Activated naive CD8-positive, alpha-beta T cell (primary cell): Measurements from ENCODE around the gene CIT.

Experiments used
- H3K27ac Mint-ChIP-seq: one replicate; pipeline ENCODE4 v1.8.0; 2021; ENCODE audit warnings: mixed read lengths
- H3K27me3 Mint-ChIP-seq: one replicate; pipeline ENCODE4 v1.8.0; 2021; ENCODE audit warnings: mixed read lengths
- H3K36me3 Mint-ChIP-seq: one replicate; pipeline ENCODE4 v1.8.0; 2021; ENCODE audit warnings: mixed read lengths
- H3K4me1 Mint-ChIP-seq: one replicate; pipeline ENCODE4 v1.8.0; 2021; ENCODE audit warnings: low read depth, mixed read lengths
- H3K4me3 Mint-ChIP-seq: one replicate; pipeline ENCODE4 v1.8.0; 2021; ENCODE audit warnings: mild to moderate bottlenecking, mixed read lengths
- H3K9me3 Mint-ChIP-seq: one replicate; pipeline ENCODE4 v1.8.0; 2021; ENCODE audit warnings: low read depth, mixed read lengths

Gene CIT

GRCh38 chr12:119681111-119681510 lies 196.0 kb downstream of the CIT start:
- Mint-ChIP-seq H3K27ac (no peak overlapping the region), H3K4me1 (peaks cover 8% of the 10 kb centered on the region), H3K36me3 (no peaks in the 10 kb centered on the region), H3K27me3 (no peaks in the 10 kb centered on the region), H3K9me3 (no peaks in the 10 kb centered on the region), H3K4me3 (no peak overlapping the region)

- no peaks in the 10 kb centered on the region for H3K9me3 Mint-ChIP-seq
- no peaks in the 10 kb centered on the region for H3K27me3 Mint-ChIP-seq
- no peak overlapping the region for H3K27ac Mint-ChIP-seq
- H3K4me3 Mint-ChIP-seq, result no peak overlapping the region
- no peaks in the 10 kb centered on the region for H3K36me3 Mint-ChIP-seq
- peaks cover 8% of the 10 kb centered on the region for H3K4me1 Mint-ChIP-seq
These were observed 197.6 kb downstream of the CIT start for GRCh38 chr12:119679490-119679889.

GRCh38 chr12:119679081-119679480 lies 198.0 kb downstream of the CIT start:
- Mint-ChIP-seq H3K36me3 (no peaks in the 10 kb centered on the region), H3K9me3 (no peaks in the 10 kb centered on the region), H3K27ac (no peak overlapping the region), H3K27me3 (no peaks in the 10 kb centered on the region), H3K4me3 (no peak overlapping the region), H3K4me1 (peaks cover 10% of the 10 kb centered on the region)

- no peaks in the 10 kb centered on the region for H3K9me3 Mint-ChIP-seq
- no peak overlapping the region for H3K27ac Mint-ChIP-seq
- peaks cover 15% of the 10 kb centered on the region for H3K4me1 Mint-ChIP-seq
- no peaks in the 10 kb centered on the region for H3K27me3 Mint-ChIP-seq
- no peak overlapping the region for H3K4me3 Mint-ChIP-seq
- no peaks in the 10 kb centered on the region for H3K36me3 Mint-ChIP-seq
These were observed 198.7 kb downstream of the CIT start for GRCh38 chr12:119678459-119678858.

- no peaks in the 10 kb centered on the region for H3K27me3 Mint-ChIP-seq
- H3K4me3 Mint-ChIP-seq, result no peak overlapping the region
- H3K36me3 Mint-ChIP-seq, result peaks cover 4% of the 10 kb centered on the region
- no peak overlapping the region for H3K27ac Mint-ChIP-seq
- peaks cover 25% of the 10 kb centered on the region for H3K4me1 Mint-ChIP-seq
- H3K9me3 Mint-ChIP-seq, result no peaks in the 10 kb centered on the region
These were observed 200.5 kb downstream of the CIT start for GRCh38 chr12:119676573-119676972.

GRCh38 chr12:119676022-119676421 lies 201.1 kb downstream of the CIT start:
- Mint-ChIP-seq H3K27me3 (no peaks in the 10 kb centered on the region), H3K9me3 (no peaks in the 10 kb centered on the region), H3K36me3 (peaks cover 4% of the 10 kb centered on the region), H3K27ac (peak overlapping the region; percentile 28), H3K4me3 (no peak overlapping the region), H3K4me1 (peaks cover 30% of the 10 kb centered on the region)

GRCh38 chr12:119674560-119674959 lies 202.6 kb downstream of the CIT start:
- Mint-ChIP-seq H3K36me3 (peaks cover 8% of the 10 kb centered on the region), H3K4me1 (peaks cover 45% of the 10 kb centered on the region), H3K27me3 (no peaks in the 10 kb centered on the region), H3K4me3 (no peak overlapping the region), H3K27ac (peak overlapping the region; percentile 79), H3K9me3 (no peaks in the 10 kb centered on the region)

- peaks cover 8% of the 10 kb centered on the region for H3K36me3 Mint-ChIP-seq
- H3K27me3 Mint-ChIP-seq, result no peaks in the 10 kb centered on the region
- H3K27ac Mint-ChIP-seq, result peak overlapping the region; percentile 79
- no peaks in the 10 kb centered on the region for H3K9me3 Mint-ChIP-seq
- H3K4me3 Mint-ChIP-seq, result peak overlapping the region; percentile 38
- peaks cover 47% of the 10 kb centered on the region for H3K4me1 Mint-ChIP-seq
These were observed 203.5 kb downstream of the CIT start for GRCh38 chr12:119673634-119674033.

GRCh38 chr12:119672194-119672593 lies 204.9 kb downstream of the CIT start:
- Mint-ChIP-seq H3K9me3 (no peaks in the 10 kb centered on the region), H3K4me3 (no peak overlapping the region), H3K4me1 (peaks cover 55% of the 10 kb centered on the region)

GRCh38 chr12:119671070-119671469 lies 206.1 kb downstream of the CIT start:
- H3K27ac Mint-ChIP-seq, result peak overlapping the region; percentile 64
- H3K27me3 Mint-ChIP-seq, result no peaks in the 10 kb centered on the region
- H3K36me3 Mint-ChIP-seq, result peaks cover 8% of the 10 kb centered on the region
- H3K9me3 Mint-ChIP-seq, result no peaks in the 10 kb centered on the region
- H3K4me3 Mint-ChIP-seq, result peak overlapping the region; percentile 82
- H3K4me1 Mint-ChIP-seq, result peaks cover 66% of the 10 kb centered on the region

More at GRCh38 chr12:119672194-119672593, 204.9 kb downstream of the CIT start:
- peak overlapping the region; percentile 79 for H3K27ac Mint-ChIP-seq
- no peaks in the 10 kb centered on the region for H3K27me3 Mint-ChIP-seq
- peaks cover 8% of the 10 kb centered on the region for H3K36me3 Mint-ChIP-seq

GRCh38 chr12:119669744-119670472 lies 207.2 kb downstream of the CIT start:
- Mint-ChIP-seq H3K9me3 (no peaks in the 10 kb centered on the region), H3K4me1 (peaks cover 75% of the 10 kb centered on the region), H3K4me3 (peak overlapping the region; percentile 82), H3K36me3 (peaks cover 8% of the 10 kb centered on the region), H3K27ac (peak overlapping the region; percentile 70), H3K27me3 (no peaks in the 10 kb centered on the region)

- peak overlapping the region; percentile 94 for H3K4me3 Mint-ChIP-seq
- H3K9me3 Mint-ChIP-seq, result no peaks in the 10 kb centered on the region
- no peaks in the 10 kb centered on the region for H3K27me3 Mint-ChIP-seq
- peaks cover 8% of the 10 kb centered on the region for H3K36me3 Mint-ChIP-seq
- H3K4me1 Mint-ChIP-seq, result peaks cover 66% of the 10 kb centered on the region
- H3K27ac Mint-ChIP-seq, result peak overlapping the region; percentile 93
These were observed 208.7 kb downstream of the CIT start for GRCh38 chr12:119668324-119668841.

GRCh38 chr12:119667577-119668323 lies 209.4 kb downstream of the CIT start, which contains the start of gene PRKAB1:
TSS of gene PRKAB1 (plus strand) at chr12:119668133. CDS start at chr12:119668245, 112 bp downstream.
- Mint-ChIP-seq H3K36me3 (peaks cover 8% of the 10 kb centered on the region), H3K27me3 (no peaks in the 10 kb centered on the region), H3K27ac (peak within 1 kb of the TSS; percentile 93), H3K4me3 (peak within 1 kb of the TSS; percentile 94), H3K9me3 (no peaks in the 10 kb centered on the region), H3K4me1 (peaks cover 60% of the 10 kb centered on the region)

GRCh38 chr12:119666900-119667576 lies 210.1 kb downstream of the CIT start:
- H3K27me3 Mint-ChIP-seq, result no peaks in the 10 kb centered on the region
- peaks cover 54% of the 10 kb centered on the region for H3K4me1 Mint-ChIP-seq
- H3K36me3 Mint-ChIP-seq, result peaks cover 4% of the 10 kb centered on the region
- H3K4me3 Mint-ChIP-seq, result peak overlapping the region; percentile 94
- peak overlapping the region; percentile 80 for H3K27ac Mint-ChIP-seq
- H3K9me3 Mint-ChIP-seq, result no peaks in the 10 kb centered on the region
